ENCODE measurements around the gene NOL3. TPM values are rescaled to one million over a fixed set of nuclear protein-coding genes. Genes with fewer than 3 reads are reported as not detected.

NOL3 gene
- total RNA-seq, 1 donor from 2014 or later = 20.2 TPM

- intact Hi-C loops (cut with micrococcal nuclease) = loop anchor here (1.0 to 5.0 kb wide), 6 partner anchors 47 to 207 kb away; partner anchors contain the start of genes CES3, FHOD1, PHAF1 and SLC9A5
Measured at GRCh38 chr16:67154578-67155294, 15.6 kb upstream of the NOL3 start.

DNA sequence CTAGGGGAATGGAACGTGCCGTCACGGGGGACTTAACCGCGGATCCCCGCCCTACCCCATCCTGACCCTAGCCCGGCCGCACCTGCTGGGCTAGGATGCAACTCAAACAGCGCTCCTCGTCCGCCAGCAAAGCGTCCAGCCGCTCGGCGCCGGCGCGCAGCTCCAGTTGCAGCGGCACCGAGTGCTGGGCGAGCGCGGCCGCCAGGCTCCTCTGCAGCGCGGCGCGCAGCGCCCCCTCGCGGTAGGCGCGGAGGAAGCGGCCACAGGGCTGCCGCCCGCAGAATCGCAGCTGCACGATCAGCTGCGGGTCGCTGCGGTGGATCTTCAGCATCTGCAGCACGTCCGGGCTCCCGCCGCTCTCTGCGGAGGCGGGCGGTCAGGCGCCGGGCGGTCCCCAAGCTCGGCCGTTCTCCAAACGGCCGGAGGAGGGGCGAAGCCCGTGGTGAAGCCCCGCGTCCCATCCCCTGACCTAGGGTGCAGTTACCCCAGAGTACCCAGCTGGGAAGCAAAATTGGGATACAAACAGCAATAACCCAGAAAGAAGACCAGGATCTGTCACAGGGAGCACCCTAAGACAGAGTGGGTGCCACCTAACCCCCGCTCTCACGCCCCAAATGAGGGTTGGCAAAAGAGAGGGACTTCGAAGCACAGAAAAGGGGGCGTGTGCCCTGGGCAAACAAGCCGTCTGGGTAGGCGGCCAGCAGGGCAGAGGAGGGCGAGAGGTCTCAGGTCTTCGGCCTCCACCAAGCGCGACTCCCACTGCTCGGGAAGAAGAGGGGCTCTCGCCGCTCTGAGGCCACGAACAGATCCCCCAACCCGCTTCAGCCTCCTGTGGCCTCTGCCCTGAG, 14.8 kb upstream of the NOL3 start:
- intact Hi-C loops (cut with micrococcal nuclease) = loop anchor here (1.0 to 5.0 kb wide), 6 partner anchors 48 to 208 kb away; partner anchors contain the start of genes CES3, FHOD1, PHAF1 and SLC9A5

DNA sequence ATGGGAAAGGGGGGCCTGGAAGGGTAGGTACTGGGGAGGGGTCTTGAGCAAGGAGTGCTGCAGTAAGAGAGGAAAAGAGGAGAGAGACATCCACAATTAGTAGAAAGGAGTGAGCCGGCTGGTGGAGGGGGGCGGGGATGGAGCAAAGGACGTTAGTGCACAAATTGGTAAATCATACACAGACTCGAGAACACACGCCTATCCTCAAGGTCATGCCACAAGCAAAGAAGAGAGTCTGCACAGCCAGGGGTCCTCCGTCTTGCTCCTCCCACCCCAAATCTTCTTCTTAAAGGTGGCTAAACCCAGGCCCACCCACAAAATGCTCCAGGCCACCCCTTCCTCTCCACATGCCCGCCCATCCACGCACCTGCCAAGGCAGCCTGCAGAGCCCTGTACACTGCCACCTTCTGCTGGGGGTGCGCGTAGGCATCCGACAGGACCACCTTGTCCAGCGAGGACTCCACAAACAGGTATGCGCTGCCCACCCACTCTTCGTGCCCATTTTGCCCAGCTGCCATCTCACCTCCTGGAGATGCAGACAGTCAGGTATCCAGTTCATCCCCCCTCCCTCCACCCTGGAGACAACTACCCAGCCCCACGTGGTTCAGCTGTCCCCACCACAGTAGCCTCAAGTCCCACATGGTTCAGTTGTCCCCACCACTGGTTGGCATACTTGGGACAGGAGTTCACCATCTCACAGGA, 14.0 kb upstream of the NOL3 start:
- intact Hi-C loops (cut with micrococcal nuclease) = loop anchor here (5.0 kb wide), 4 partner anchors 49 to 209 kb away; partner anchors contain the start of genes CES3, FHOD1, PHAF1 and SLC9A5

GRCh38 chr16:67157106-67157748, 13.1 kb upstream of the NOL3 start:
- intact Hi-C loops (cut with micrococcal nuclease) = loop anchor here (5.0 kb wide), 4 partner anchors 50 to 210 kb away; partner anchors contain the start of genes CES3, FHOD1, PHAF1 and SLC9A5

GRCh38 chr16:67157892-67158635, 12.3 kb upstream of the NOL3 start:
- intact Hi-C loops (cut with micrococcal nuclease) = loop anchor here (2.0 to 5.0 kb wide), 5 partner anchors 51 to 211 kb away; partner anchors contain the start of genes CES3, FHOD1, PHAF1 and SLC9A5

- intact Hi-C loops (cut with micrococcal nuclease) = loop anchor here (2.0 to 5.0 kb wide), 5 partner anchors 52 to 212 kb away; partner anchors contain the start of genes CES3, FHOD1, PHAF1 and SLC9A5
Measured at GRCh38 chr16:67158637-67159600, 11.4 kb upstream of the NOL3 start.

GRCh38 chr16:67161595-67162058, 8.7 kb upstream of the NOL3 start:
- intact Hi-C loops (cut with micrococcal nuclease) = loop anchor here (2.0 kb wide), 1 partner anchor 13 kb away; no protein-coding TSS in a partner anchor

DNA sequence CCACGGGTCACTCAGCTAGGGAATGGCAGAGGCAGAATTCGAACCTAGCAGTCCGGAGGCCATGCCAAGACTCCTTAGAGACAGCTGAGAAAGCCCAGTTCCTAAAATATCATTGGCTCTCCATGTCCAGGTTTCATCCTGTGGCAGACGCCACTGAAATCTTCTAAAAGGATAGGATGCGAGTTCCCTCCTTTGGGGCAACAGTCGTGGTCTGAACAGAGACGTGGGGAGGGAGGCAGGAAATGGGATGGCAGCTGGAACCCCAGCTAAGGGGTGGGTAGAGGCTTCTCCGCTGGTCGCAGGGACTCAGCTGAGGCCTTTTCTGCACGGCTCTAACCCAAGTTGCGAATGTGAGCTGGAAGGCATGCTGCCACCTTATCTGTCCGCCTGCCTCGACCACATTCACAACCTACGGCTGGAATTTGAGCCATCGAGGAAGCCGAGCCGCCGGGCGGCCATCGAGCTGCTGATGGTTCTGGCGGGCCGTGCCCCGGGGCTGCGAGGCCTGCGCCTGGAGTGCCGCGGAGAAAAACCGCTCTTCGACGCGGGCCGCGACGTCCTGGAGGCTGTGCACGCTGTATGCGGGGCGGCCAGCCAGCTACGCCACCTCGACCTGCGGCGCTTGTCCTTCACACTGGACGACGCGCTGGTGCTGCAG, 7.7 kb upstream of the NOL3 start:
- intact Hi-C loops (cut with micrococcal nuclease) = no loop called here

- intact Hi-C loops (cut with micrococcal nuclease) = no loop called here
Measured at GRCh38 chr16:67163164-67163998, 7.0 kb upstream of the NOL3 start.

DNA sequence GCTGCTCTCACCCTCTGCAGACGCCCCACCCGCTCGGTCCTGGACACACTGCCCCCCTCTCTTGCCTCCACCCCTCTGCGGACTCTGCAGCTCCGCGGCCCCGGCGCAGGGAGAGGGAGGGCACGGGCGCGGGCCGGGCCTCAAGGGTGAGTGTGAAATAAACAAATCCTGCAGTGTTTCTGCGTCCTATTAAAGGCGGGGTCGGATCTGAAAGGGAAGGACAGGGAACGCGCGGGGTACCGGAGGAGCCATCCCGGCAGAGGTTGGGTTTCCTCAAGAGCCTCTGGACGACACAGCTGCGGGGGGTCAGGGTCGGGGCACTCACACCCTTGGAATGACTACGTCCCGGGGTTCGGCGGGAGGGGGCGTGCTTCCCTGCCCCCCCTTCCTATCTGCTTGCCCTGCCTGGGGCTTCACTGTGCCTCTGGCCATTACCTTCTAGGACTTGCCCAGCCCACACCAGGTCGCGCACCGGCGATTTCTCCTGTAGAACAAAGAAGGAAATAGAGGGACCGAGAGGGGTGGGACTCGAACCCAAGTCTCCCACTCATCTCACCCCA, 6.3 kb upstream of the NOL3 start:
- intact Hi-C loops (cut with micrococcal nuclease) = no loop called here

GRCh38 chr16:67164599-67165061, 5.7 kb upstream of the NOL3 start, which contains the start of gene HSF4:
TSS of gene HSF4 (plus strand) at chr16:67164745. CDS start at chr16:67164812, 67 bp downstream.
- intact Hi-C loops (cut with micrococcal nuclease) = no loop called here

GRCh38 chr16:67165121-67166078, 4.9 kb upstream of the NOL3 start:
- intact Hi-C loops (cut with micrococcal nuclease) = no loop called here

GRCh38 chr16:67166110-67166547, 4.2 kb upstream of the NOL3 start:
- intact Hi-C loops (cut with micrococcal nuclease) = no loop called here

DNA sequence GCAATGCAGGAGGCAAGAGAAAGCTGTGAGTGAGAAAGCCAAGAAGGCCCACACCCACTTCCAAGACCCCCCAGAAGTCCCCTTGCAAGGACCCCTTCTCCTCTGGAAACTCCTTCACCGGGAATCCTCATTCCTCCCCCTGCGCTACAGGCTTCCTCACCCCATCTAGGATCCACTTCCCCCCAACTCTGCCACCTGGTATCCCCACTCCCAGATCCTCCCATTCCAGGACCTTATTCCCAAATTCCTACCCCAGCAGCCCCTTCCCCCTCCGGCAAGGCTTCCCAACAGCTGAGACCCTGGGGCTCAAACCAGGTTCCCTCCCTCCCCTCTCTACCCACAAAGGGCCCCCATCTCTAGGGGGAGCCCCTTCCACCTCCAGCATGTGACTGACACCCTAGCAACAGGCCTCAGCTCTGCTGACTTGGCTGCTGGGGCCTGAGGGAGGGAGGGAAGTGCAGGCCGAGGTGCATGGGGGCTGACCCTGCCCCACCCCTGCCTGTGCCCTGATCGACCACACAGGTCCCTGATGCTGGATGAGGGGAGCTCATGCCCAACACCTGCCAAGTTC, 3.7 kb upstream of the NOL3 start:
- intact Hi-C loops (cut with micrococcal nuclease) = no loop called here

DNA sequence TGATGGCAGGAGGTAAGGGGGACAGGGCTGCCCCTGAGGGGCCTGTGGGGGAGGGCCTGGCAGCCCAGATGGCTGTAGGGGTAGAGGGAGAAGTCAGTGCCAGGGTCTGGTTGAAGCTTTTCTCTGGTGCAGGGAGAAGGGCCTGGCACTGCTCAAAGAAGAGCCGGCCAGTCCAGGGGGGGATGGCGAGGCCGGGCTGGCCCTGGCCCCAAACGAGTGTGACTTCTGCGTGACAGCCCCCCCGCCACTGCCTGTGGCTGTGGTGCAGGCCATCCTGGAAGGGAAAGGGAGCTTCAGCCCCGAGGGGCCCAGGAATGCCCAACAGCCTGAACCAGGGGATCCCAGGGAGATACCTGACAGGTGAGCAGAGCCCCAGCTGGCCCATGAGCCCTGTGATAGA, 2.8 kb upstream of the NOL3 start:
- intact Hi-C loops (cut with micrococcal nuclease) = no loop called here

Measured in T-helper 2 cell treated with Interferon-gamma antibody and Interleukin-4, amounts not matched to agents 100 ng/mL and 5 ng/mL, for 36 hours (primary cell).